ENCODE measurements around the gene LBX2. TPM values are rescaled to one million over a fixed set of nuclear protein-coding genes. Genes with fewer than 3 reads are reported as not detected.

The LBX2 gene
- total RNA-seq, 1 experiment from 2014 or later, result 10.1 TPM

DNA sequence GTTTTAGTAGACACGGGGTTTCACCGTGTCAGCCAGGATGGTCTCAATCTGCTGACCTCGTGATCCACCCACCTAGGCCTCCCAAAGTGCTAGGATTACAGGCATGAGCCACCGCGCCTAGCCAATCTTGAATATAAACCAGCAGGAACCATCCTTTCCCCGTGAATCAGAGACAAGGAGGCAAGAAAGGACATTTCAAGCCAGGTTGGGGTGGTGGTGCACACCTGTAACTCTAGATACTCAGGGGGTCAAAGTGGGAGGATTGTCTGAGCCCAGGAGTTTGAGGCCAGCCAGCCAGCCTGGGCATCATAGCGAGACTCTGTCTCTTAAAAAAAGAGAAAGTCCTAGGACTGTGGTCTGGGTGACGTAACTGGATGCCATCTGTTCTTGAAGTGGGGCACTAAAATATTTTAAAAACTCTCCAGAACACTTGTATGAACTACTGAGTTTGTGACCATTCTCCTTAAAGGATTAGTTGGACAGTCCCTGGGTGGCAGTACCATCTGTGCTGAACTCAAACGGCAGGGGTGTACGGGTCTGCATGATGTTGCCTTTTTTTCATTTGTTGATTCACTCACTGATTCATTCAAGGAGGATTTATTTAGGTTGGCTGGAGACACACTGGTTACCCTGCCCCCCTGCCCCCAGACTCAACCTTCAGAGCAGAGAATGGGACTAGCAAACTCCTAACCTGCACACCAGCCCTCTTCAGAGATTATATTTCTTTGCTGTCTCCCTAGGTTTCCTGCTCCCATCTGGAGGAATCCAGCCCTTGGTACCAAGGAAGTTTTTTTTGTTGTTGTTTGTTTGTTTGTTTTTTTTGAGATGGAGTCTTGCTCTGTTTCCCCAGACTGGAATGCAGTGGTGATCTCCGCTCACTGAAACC, 11.9 kb upstream of the LBX2 start:
- POLR2A ChIA-PET, result no interaction called here
- Histone ChIP-seq H3K4me2 (ENCODE audit: low read length) (no peak overlapping the region), H2AFZ (ENCODE audit: low read depth, low read length, poor library complexity, severe bottlenecking) (no peak overlapping the region), H3K9ac (ENCODE audit: low read length) (no peak overlapping the region), H3K9me3 (ENCODE audit: control insufficient read depth in 1 of 2, insufficient read depth in 1 of 2, low read depth in 1 of 2, low read length in 2 of 2) (no peaks in the 10 kb centered on the region), H4K20me1 (ENCODE audit: insufficient read depth) (no peaks in the 10 kb centered on the region), H3K4me3 (replicated peaks in 1 of 2; ENCODE audit: low read depth in 1 of 2, low read length in 2 of 2) (no peak overlapping the region), H3K79me2 (ENCODE audit: insufficient read depth, low read length) (peaks cover 9% of the 10 kb centered on the region; the same call in 1 of the 2 replicates), H3K27me3 (ENCODE audit: insufficient read depth, low read length) (no peaks in the 10 kb centered on the region), H3K4me1 (ENCODE audit: control insufficient read depth in 1 of 2, insufficient read depth in 2 of 2, low read length in 2 of 2) (peaks cover 6 to 16% of the 10 kb centered on the region in 2 experiments; a peak in 3 of 4 replicates), H3K27ac (ENCODE audit: low read depth, low read length) (no peak overlapping the region), H3K36me3 (ENCODE audit: control insufficient read depth in 1 of 2, insufficient read depth in 2 of 2, low read length in 2 of 2) (no peaks in the 10 kb centered on the region), H3K9me2 (ENCODE audit: insufficient read depth) (no peaks in the 10 kb centered on the region)
- no peak for DNase-seq (ENCODE audit: low read depth, low spot score)
- TF ChIP-seq CEBPB (IDR thresholded peaks at IDR 0.05; ENCODE audit: low read depth) (no peak), FOSL1 (IDR thresholded peaks at IDR 0.05; ENCODE audit: low read depth) (no peak), TCF7L2 (IDR thresholded peaks at IDR 0.05; ENCODE audit: borderline replicate concordance, extremely low read depth, insufficient read depth, insufficient read length) (no peak), ZNF274 (IDR thresholded peaks at IDR 0.05; ENCODE audit: low read depth, low read length) (no peak), YY1 (IDR thresholded peaks at IDR 0.05; ENCODE audit: extremely low read depth, insufficient replicate concordance, low read depth, low read length) (no peak), SRF (IDR thresholded peaks at IDR 0.05; ENCODE audit: low read depth) (no peak)
- no TSS peak for BruUV-seq (replicated peaks)
- RAD21 ChIA-PET (ENCODE audit: low non-redundant PET in 1 of 2, low total read pairs in 2 of 2, uncharacterized antibody in 2 of 2, unreplicated experiment in 2 of 2), result no interaction called here
- intact Hi-C loops (cut with micrococcal nuclease), result no loop called here
- CTCF ChIA-PET, result no interaction called here
- ATAC-seq, result no peak

GRCh38 chr2:74510272-74510671, 10.9 kb upstream of the LBX2 start:
- H3K4me1 ChIP-seq (ENCODE audit: control insufficient read depth in 1 of 2, insufficient read depth in 2 of 2, low read length in 2 of 2), result peaks cover 14 to 27% of the 10 kb centered on the region in 2 experiments; a peak in 3 of 4 replicates
- H3K4me2 ChIP-seq (ENCODE audit: low read length), result no peak overlapping the region
- no peak overlapping the region for H3K9ac ChIP-seq (ENCODE audit: low read length)
- no peaks in the 10 kb centered on the region for H3K27me3 ChIP-seq (ENCODE audit: insufficient read depth, low read length)
- H3K9me2 ChIP-seq (ENCODE audit: insufficient read depth), result no peaks in the 10 kb centered on the region
- no peak for ATAC-seq
- TF ChIP-seq ZFX (IDR thresholded peaks at IDR 0.05), result no peak
- TF ChIP-seq, protein P1, sequence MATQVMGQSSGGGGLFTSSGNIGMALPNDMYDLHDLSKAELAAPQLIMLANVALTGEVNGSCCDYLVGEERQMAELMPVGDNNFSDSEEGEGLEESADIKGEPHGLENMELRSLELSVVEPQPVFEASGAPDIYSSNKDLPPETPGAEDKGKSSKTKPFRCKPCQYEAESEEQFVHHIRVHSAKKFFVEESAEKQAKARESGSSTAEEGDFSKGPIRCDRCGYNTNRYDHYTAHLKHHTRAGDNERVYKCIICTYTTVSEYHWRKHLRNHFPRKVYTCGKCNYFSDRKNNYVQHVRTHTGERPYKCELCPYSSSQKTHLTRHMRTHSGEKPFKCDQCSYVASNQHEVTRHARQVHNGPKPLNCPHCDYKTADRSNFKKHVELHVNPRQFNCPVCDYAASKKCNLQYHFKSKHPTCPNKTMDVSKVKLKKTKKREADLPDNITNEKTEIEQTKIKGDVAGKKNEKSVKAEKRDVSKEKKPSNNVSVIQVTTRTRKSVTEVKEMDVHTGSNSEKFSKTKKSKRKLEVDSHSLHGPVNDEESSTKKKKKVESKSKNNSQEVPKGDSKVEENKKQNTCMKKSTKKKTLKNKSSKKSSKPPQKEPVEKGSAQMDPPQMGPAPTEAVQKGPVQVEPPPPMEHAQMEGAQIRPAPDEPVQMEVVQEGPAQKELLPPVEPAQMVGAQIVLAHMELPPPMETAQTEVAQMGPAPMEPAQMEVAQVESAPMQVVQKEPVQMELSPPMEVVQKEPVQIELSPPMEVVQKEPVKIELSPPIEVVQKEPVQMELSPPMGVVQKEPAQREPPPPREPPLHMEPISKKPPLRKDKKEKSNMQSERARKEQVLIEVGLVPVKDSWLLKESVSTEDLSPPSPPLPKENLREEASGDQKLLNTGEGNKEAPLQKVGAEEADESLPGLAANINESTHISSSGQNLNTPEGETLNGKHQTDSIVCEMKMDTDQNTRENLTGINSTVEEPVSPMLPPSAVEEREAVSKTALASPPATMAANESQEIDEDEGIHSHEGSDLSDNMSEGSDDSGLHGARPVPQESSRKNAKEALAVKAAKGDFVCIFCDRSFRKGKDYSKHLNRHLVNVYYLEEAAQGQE (IDR thresholded peaks at IDR 0.05; ENCODE audit: low read depth), result no peak
- TF ChIP-seq, protein P2, sequence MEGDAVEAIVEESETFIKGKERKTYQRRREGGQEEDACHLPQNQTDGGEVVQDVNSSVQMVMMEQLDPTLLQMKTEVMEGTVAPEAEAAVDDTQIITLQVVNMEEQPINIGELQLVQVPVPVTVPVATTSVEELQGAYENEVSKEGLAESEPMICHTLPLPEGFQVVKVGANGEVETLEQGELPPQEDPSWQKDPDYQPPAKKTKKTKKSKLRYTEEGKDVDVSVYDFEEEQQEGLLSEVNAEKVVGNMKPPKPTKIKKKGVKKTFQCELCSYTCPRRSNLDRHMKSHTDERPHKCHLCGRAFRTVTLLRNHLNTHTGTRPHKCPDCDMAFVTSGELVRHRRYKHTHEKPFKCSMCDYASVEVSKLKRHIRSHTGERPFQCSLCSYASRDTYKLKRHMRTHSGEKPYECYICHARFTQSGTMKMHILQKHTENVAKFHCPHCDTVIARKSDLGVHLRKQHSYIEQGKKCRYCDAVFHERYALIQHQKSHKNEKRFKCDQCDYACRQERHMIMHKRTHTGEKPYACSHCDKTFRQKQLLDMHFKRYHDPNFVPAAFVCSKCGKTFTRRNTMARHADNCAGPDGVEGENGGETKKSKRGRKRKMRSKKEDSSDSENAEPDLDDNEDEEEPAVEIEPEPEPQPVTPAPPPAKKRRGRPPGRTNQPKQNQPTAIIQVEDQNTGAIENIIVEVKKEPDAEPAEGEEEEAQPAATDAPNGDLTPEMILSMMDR (IDR thresholded peaks at IDR 0.05 in 2 of 3, conservative IDR thresholded peaks at IDR 0.05 in 1 of 3; ENCODE audit: borderline replicate concordance in 1 of 3, insufficient read depth in 1 of 3, low read depth in 2 of 3, low read length in 2 of 3), result no peak
- TF ChIP-seq, protein P3, sequence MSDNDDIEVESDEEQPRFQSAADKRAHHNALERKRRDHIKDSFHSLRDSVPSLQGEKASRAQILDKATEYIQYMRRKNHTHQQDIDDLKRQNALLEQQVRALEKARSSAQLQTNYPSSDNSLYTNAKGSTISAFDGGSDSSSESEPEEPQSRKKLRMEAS (IDR thresholded peaks at IDR 0.05), result no peak
- no peak for TF ChIP-seq CEBPB (IDR thresholded peaks at IDR 0.05; ENCODE audit: low read depth)
- no peaks in the 10 kb centered on the region for H3K9me3 ChIP-seq (ENCODE audit: control insufficient read depth in 1 of 2, insufficient read depth in 1 of 2, low read depth in 1 of 2, low read length in 2 of 2)
- H2AFZ ChIP-seq (ENCODE audit: low read depth, low read length, poor library complexity, severe bottlenecking), result no peak overlapping the region
- no peak overlapping the region for H3K4me3 ChIP-seq (replicated peaks in 1 of 2; ENCODE audit: low read depth in 1 of 2, low read length in 2 of 2)
- intact Hi-C loops (cut with micrococcal nuclease), result no loop called here
- ChIA-PET CTCF (no interaction called here), RAD21 (ENCODE audit: low non-redundant PET in 1 of 2, low total read pairs in 2 of 2, uncharacterized antibody in 2 of 2, unreplicated experiment in 2 of 2) (no interaction called here), POLR2A (interaction anchor here (1.1 kb wide), 2 partner anchors 10 to 12 kb away, joined by 3 read pairs; no protein-coding TSS in a partner anchor)
- H3K27ac ChIP-seq (ENCODE audit: low read depth, low read length), result no peak overlapping the region
- no TSS peak for BruUV-seq (replicated peaks)
- peaks cover 19% of the 10 kb centered on the region for H3K79me2 ChIP-seq (ENCODE audit: insufficient read depth, low read length)
- peaks cover 3 to 8% of the 10 kb centered on the region in 2 experiments; a peak in 1 of 4 replicates for H3K36me3 ChIP-seq (ENCODE audit: control insufficient read depth in 1 of 2, insufficient read depth in 2 of 2, low read length in 2 of 2)
- DNase-seq (ENCODE audit: low read depth, low spot score), result no peak
- no peaks in the 10 kb centered on the region for H4K20me1 ChIP-seq (ENCODE audit: insufficient read depth)
